ENCODE measurements around the gene PIGW.

The PIGW gene

DNA sequence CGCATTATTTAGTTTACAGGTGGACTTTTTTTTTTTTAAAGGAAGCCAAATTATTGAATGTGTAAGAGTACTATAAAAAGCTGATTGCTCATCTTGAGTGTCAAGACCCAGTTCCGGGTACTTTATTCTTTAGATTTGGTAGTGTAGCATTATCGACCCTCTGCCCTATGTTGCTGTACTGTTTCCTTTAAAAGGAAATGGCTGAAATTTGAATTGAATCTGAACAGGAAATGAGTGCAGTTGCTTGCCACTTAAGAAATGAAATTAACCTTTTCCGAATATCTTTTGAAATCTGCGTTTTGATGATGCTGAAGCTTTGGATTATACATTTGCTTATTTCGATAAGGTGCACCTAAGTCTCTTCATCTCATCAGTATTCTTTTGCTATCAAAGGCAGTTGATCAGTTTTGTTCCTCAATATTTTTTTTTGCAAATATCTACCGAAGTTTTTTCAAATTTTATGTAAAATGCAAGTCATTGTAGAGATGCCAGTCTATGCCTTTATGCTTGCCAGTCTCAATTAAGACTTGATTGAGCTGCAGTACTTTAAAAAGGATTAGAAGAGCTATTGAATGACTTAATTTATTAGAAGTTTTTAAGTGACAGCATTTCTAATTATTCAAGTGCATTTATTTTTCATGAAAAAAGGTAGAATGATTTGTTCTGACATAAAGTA is 11.8 kb downstream of the PIGW start:
- no peak for DNase-seq

- no peak for DNase-seq
Observed at GRCh38 chr17:36547776-36548175, 13.0 kb downstream of the PIGW start.

DNA sequence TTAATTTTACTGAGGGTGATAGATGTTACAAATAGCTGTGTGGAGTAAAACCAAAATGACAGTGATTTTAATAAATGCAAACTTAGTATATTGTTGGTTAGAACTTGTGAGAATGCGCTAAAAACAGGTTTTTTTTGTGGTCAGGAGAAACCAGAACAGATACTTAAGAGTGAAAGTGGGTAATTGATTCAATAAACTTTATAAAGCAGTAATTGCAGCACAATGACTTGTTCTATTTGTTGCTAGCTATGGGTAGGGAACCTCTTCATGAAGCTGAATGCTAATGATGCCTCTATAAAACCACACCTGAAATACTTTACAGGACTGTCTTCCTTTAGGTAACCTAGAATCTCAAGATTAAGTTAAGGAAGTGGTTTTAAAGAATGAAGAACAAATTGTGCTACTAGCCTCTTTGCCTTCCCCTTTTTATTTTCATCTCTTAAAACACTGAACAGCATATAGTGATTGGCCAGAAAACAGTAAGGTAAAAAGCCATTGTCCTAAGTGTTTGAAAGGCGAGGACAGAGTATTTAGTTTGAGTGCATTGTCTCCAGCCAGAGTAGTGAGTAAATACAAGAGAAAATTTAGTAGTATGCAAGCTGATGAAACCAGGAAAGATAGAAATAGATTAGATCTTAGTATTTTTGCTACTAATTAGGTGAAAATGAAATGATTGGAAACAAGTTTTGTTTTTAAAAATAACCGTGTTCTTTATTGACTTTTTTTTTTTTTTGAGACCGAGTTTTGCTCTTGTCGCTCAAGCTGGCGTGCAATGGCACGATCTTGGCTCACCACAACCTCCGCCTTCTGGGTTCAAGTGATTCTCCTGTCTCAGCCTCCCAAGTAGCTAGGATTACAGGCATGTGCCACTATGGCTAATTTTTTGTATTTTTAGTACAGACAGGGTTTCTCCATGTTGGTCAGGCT is 16.0 kb downstream of the PIGW start:
- DNase-seq, result no peak

DNA sequence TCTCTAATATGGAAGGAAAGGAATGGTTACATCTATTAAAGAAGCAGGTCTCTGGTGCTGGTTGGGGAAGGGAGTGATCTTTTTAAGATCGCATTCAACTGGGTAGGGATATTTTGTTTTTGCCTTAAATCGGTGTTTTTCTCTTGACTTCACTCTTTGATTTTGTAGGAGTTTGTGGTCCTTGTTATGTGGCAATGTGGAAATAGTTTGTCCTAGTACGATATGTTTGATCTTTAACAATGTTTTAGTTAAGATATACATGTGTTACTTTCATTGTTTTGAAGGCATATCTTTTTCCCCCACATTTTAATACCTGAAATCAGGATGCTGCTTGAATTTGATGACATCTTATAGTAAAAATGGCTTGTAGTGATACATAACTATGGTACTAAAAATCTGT is 18.7 kb downstream of the PIGW start:
- DNase-seq, result no peak

DNA sequence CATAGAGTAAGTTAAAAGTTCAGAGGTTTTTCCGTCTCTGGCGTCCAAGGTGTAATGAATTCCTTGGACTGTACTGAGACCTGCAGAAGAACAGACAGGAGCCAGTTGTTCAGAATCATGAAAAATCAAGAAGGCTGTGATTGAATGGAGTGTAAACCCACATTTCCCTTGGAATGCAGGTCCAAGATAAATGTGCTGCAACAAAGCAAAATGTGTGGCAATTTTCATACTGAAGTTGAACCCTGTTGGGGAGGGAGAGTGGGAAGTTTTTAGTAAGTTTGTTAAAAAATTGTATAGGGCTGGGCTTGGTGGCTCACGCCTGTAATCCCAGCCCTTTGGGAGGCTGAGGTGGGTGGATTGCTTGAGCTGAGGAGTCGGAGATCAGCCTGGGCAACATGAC is 31.3 kb downstream of the PIGW start:
- DNase-seq, result no peak

GRCh38 chr17:36575028-36575427 is 40.2 kb downstream of the PIGW start:
- DNase-seq, result no peak

- DNase-seq, result no peak
Observed at GRCh38 chr17:36576793-36577192, 42.0 kb downstream of the PIGW start.

- no peak for DNase-seq
Observed at GRCh38 chr17:36578671-36579070, 43.9 kb downstream of the PIGW start.

GRCh38 chr17:36583787-36584186 is 49.0 kb downstream of the PIGW start:
- no peak for DNase-seq

GRCh38 chr17:36586138-36586537 is 51.4 kb downstream of the PIGW start:
- DNase-seq, result no peak
